Esophagus muscularis mucosa (tissue), 4 donors: Measurements from ENCODE around the gene ART5. TPM values are rescaled to one million over a fixed set of nuclear protein-coding genes. Genes with fewer than 3 reads are reported as not detected.

ENCODE experiments used
- DNase-seq: peaks from one replicate; pipeline ENCODE4 v3.0.0-alpha.2; 2017; ENCODE audit errors: extremely low spot score
- H3K27ac ChIP-seq, 4 donors: fragments of 200-600 bp; sonication (generic); replicated peaks in 1 of 4; 1 replicate in 3 of 4; 2 replicates in 1 of 4; pipeline ENCODE4 v1.5.1; 2016 to 2019; ENCODE audit warnings: mild to moderate bottlenecking in 1 of 4
- H3K27me3 ChIP-seq, 4 donors: fragments of 200-600 bp; sonication (generic); one replicate each; pipeline versions ENCODE4 v1.5.1 to v1.6.0; 2016 to 2019
- H3K36me3 ChIP-seq, 4 donors: fragments of 200-600 bp; sonication (generic); one replicate each; pipeline ENCODE4 v1.5.1; 2016 to 2019
- H3K4me1 ChIP-seq, 4 donors: fragments of 200-600 bp; sonication (generic); one replicate each; pipeline ENCODE4 v1.5.1; 2016 to 2019
- H3K4me3 ChIP-seq, 4 donors: fragments of 200-600 bp; sonication (generic); 1 replicate in 2 of 4; 2 replicates in 2 of 4; pipeline ENCODE4 v1.5.1; 2016 to 2019; ENCODE audit warnings: mild to moderate bottlenecking in 4 of 4, moderate library complexity in 1 of 4
- H3K9me3 ChIP-seq, 4 donors: fragments of 200-600 bp; sonication (generic); 1 replicate in 3 of 4; 2 replicates in 1 of 4; pipeline ENCODE4 v1.5.1; 2016 to 2019
- EP300 ChIP-seq: sonication (generic); formaldehyde crosslinking; IDR thresholded peaks from one replicate; pipeline ENCODE4 v1.6.1; 2017; ENCODE audit warnings: antibody characterized with exemption
- POLR2A ChIP-seq: fragments of 450-650 bp; IDR thresholded peaks from one replicate; pipeline ENCODE4 v1.6.1; 2017; ENCODE audit warnings: antibody characterized with exemption, moderate library complexity, mild to moderate bottlenecking, low read depth
- POLR2AphosphoS5 ChIP-seq, 2 donors: sonication (generic); formaldehyde crosslinking; IDR thresholded peaks; one replicate each; pipeline ENCODE4 v1.6.1; 2017; ENCODE audit warnings: antibody characterized with exemption in 2 of 2
- WGBS: methylation state at CpG from one replicate; pipeline ENCODE4 v1.1.5; 2018; 5-methylcytosine and 5-hydroxymethylcytosine counted together
- intact Hi-C: fragments of 100-400 bp; cut with DNase I; formaldehyde crosslinking; loops from one replicate; pipeline ENCODE4 v1.15.1; 2023
- total RNA-seq, 4 donors: library from RNA; depleted of rRNA; stranded (reverse); fragments of >200 nt; gene quantifications; one replicate each; pipeline versions ENCODE4 v1.1.0 to v1.2.1, GENCODE V29; 2016
- TF ChIP-seq, protein P1 (sequence below), 3 experiments: fragments of 200-600 bp in 2 of 3; fragments of 450-650 bp in 1 of 3; sonication (generic) in 2 of 3; IDR thresholded peaks; one replicate each; pipeline ENCODE4 v1.5.1; 2017 to 2019; ENCODE audit warnings: antibody characterized with exemption in 3 of 3, mild to moderate bottlenecking in 2 of 3, moderate library complexity in 1 of 3

Gene ART5
- total RNA-seq, 4 donors from 2014 or later: 0.57 to 0.66 (median 0.65) TPM; not detected in 1

DNA sequence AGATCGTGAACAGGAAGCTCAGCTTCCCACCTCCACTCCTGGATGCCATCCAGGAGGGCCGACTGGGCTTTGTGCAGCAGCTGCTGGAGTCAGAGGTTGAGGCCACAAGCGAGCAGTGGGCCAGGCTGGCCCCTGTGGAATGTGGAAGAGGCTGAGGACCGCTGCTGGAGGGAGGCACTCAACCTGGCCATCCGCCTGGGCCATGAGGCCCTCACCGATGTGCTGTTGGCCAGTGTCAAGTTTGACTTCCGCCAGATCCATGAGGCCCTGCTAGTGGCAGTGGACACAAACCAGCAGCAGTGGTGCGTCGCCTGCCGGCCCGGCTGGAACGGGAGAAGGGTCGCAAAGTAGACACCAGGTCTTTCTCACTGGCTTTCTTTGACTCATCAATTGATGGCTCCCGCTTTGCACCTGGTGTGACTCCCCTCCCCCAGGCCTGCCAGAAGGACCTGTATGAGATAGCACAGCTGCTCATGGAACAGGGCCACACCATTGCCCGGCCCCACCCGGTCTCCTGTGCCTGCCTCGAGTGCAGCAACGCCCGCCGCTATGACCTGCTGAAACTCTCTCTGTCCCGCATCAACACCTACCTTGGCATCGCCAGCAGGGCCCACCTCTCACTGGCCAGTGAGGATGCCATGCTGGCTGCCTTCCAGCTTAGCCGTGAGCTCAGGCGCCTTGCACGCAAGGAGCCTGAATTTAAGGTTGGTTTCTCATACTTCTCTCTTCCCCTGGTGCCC is 24.9 kb downstream of the ART5 start:
- Histone ChIP-seq H3K4me3 (no peak overlapping the region), H3K9me3 (peaks cover 0 to 6% (median 0%) of the 10 kb centered on the region in 4 donors), H3K27ac (no peak overlapping the region), H3K36me3 (no peaks in the 10 kb centered on the region), H3K4me1 (no peaks in the 10 kb centered on the region), H3K27me3 (no peaks in the 10 kb centered on the region)
- TF ChIP-seq EP300 (no peak), POLR2A (no peak), POLR2AphosphoS5 (IDR thresholded peaks at IDR 0.05) (no peak)
- TF ChIP-seq, protein P1, sequence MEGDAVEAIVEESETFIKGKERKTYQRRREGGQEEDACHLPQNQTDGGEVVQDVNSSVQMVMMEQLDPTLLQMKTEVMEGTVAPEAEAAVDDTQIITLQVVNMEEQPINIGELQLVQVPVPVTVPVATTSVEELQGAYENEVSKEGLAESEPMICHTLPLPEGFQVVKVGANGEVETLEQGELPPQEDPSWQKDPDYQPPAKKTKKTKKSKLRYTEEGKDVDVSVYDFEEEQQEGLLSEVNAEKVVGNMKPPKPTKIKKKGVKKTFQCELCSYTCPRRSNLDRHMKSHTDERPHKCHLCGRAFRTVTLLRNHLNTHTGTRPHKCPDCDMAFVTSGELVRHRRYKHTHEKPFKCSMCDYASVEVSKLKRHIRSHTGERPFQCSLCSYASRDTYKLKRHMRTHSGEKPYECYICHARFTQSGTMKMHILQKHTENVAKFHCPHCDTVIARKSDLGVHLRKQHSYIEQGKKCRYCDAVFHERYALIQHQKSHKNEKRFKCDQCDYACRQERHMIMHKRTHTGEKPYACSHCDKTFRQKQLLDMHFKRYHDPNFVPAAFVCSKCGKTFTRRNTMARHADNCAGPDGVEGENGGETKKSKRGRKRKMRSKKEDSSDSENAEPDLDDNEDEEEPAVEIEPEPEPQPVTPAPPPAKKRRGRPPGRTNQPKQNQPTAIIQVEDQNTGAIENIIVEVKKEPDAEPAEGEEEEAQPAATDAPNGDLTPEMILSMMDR (IDR thresholded peaks at IDR 0.05): no peak
- intact Hi-C loops: no loop called here
- no peak for DNase-seq
- WGBS: 78% methylated on average over 24 of the region's 25 CpGs

GRCh38 chr11:3615998-3616397 is 25.8 kb downstream of the ART5 start:
- no peak overlapping the region for H3K4me3 ChIP-seq
- no peak overlapping the region for H3K27ac ChIP-seq
- no peaks in the 10 kb centered on the region for H3K4me1 ChIP-seq
- peaks cover 0 to 6% (median 0%) of the 10 kb centered on the region in 4 donors for H3K9me3 ChIP-seq
- WGBS: 92% methylated on average over 6 of the region's 6 CpGs
- DNase-seq: no peak
- no peaks in the 10 kb centered on the region for H3K36me3 ChIP-seq
- TF ChIP-seq, protein P1 (IDR thresholded peaks at IDR 0.05): no peak
- TF ChIP-seq POLR2AphosphoS5 (IDR thresholded peaks at IDR 0.05): no peak
- no peak for TF ChIP-seq EP300
- TF ChIP-seq POLR2A: no peak
- no peaks in the 10 kb centered on the region for H3K27me3 ChIP-seq
- intact Hi-C loops: no loop called here

DNA sequence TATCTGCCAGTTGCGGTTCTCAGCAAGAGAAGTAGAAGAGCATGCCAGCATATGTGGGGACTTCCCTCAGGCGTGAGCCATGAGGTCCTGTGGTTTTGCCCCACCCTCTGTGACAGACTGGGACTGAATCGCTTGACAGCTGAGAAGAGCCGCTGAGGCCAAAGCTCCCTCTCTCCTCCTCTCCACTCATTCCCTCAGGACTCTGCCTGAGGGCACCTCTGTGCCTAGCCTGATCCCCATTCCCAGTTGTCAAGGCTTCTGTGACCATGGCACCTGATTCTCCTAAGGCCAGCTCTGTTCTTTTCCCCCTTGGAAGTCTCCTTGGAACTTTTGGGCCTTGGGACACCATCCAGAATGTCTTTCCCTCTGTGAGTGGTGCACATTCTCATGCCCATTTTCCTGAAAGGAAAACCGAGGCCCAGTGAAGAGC is 27.0 kb downstream of the ART5 start:
- Histone ChIP-seq H3K9me3 (peaks cover 0 to 6% (median 0%) of the 10 kb centered on the region in 4 donors), H3K27ac (no peak overlapping the region), H3K4me1 (no peaks in the 10 kb centered on the region), H3K27me3 (no peaks in the 10 kb centered on the region), H3K36me3 (no peaks in the 10 kb centered on the region), H3K4me3 (no peak overlapping the region)
- TF ChIP-seq POLR2A: no peak
- TF ChIP-seq, protein P1 (IDR thresholded peaks at IDR 0.05): no peak
- TF ChIP-seq POLR2AphosphoS5 (IDR thresholded peaks at IDR 0.05): no peak
- TF ChIP-seq EP300: no peak
- intact Hi-C loops: no loop called here
- DNase-seq: no peak
- whole genome bisulfite sequencing: 79% methylated on average over 5 of the region's 5 CpGs

GRCh38 chr11:3613998-3614741 is 27.6 kb downstream of the ART5 start:
- Histone ChIP-seq H3K4me1 (no peaks in the 10 kb centered on the region), H3K27me3 (no peaks in the 10 kb centered on the region), H3K36me3 (no peaks in the 10 kb centered on the region), H3K27ac (no peak overlapping the region), H3K4me3 (no peak overlapping the region), H3K9me3 (peaks cover 0 to 6% (median 0%) of the 10 kb centered on the region in 4 donors)
- no peak for DNase-seq
- WGBS: 67% methylated on average over 10 of the region's 10 CpGs
- intact Hi-C loops: no loop called here
- TF ChIP-seq, protein P1 (IDR thresholded peaks at IDR 0.05): no peak
- TF ChIP-seq EP300: no peak
- TF ChIP-seq POLR2AphosphoS5 (IDR thresholded peaks at IDR 0.05): no peak
- TF ChIP-seq POLR2A: no peak
